ENCODE measurements around the gene KCNIP4.

The KCNIP4 gene

DNA sequence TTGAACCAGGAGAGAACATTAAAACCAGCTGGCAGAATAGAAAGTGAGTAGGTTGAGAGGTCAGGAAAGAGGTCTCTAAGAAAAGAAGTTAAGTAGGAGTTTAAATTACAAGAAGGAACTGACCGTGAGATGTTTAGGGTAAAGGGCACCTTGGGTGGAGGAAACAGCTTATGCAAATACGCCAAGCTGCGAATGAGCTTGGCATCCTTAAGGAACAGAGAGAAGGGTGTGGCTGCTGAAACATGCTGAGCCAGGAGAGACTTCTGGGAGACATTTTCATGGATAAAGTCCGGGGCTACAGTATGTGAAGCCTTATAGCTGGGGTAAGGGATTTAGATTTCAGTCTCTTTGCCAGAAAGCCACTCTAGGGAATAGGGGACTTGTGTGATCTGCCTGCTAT, 249.1 kb downstream of the KCNIP4 start:
- Histone ChIP-seq H3K36me3 (ENCODE audit: control insufficient read depth, insufficient read depth, low read length) (no peaks in the 10 kb centered on the region), H3K4me1 (ENCODE audit: control insufficient read depth, insufficient read depth, low read length) (peaks cover 7% of the 10 kb centered on the region)

DNA sequence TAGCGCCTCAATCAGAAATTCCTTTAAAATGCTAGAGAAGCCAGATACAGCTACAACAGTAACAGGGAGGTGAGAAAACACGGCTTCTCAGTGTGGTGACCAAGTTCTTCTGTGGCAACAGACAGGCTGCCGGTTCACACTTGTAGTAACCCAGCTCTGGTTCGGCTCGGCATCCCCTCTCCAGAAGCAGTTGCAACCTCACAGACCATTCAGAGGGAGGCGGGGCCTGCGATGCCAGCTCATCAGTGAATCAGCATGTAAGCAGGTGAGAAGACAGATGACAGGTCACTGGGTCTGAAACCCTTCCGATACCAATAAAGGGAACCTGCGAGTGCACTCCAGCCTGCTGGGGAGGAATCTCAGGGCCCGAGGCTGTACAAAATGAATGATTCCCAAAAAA, 251.0 kb downstream of the KCNIP4 start:
- Histone ChIP-seq H3K4me1 (ENCODE audit: control insufficient read depth, insufficient read depth, low read length) (peaks cover 7% of the 10 kb centered on the region), H3K36me3 (ENCODE audit: control insufficient read depth, insufficient read depth, low read length) (no peaks in the 10 kb centered on the region), H3K4me3 (ENCODE audit: low read depth, low read length) (peak overlapping the region; percentile 37), H3K27me3 (ENCODE audit: control insufficient read depth, insufficient read depth, low read length) (peaks cover 4% of the 10 kb centered on the region), H3K27ac (ENCODE audit: low read depth, low read length) (no peak overlapping the region), H3K9ac (ENCODE audit: low read length) (no peak overlapping the region), H3K9me3 (ENCODE audit: control insufficient read depth, insufficient read depth, low read depth, low read length) (no peaks in the 10 kb centered on the region)

More for the DNA sequence above, 249.1 kb downstream of the KCNIP4 start:
- Histone ChIP-seq H3K9me3 (ENCODE audit: control insufficient read depth, insufficient read depth, low read depth, low read length) (no peaks in the 10 kb centered on the region), H3K9ac (ENCODE audit: low read length) (no peak overlapping the region), H3K27ac (ENCODE audit: low read depth, low read length) (no peak overlapping the region), H3K4me3 (ENCODE audit: low read depth, low read length) (no peak overlapping the region), H3K27me3 (ENCODE audit: control insufficient read depth, insufficient read depth, low read length) (peaks cover 4% of the 10 kb centered on the region)

GRCh38 chr4:21695141-21695540, 253.4 kb downstream of the KCNIP4 start:
- Histone ChIP-seq H3K4me3 (ENCODE audit: low read depth, low read length) (no peak overlapping the region), H3K9me3 (ENCODE audit: control insufficient read depth, insufficient read depth, low read depth, low read length) (no peaks in the 10 kb centered on the region), H3K27ac (ENCODE audit: low read depth, low read length) (no peak overlapping the region), H3K4me1 (ENCODE audit: control insufficient read depth, insufficient read depth, low read length) (peaks cover 7% of the 10 kb centered on the region), H3K27me3 (ENCODE audit: control insufficient read depth, insufficient read depth, low read length) (peaks cover 4% of the 10 kb centered on the region), H3K9ac (ENCODE audit: low read length) (no peak overlapping the region), H3K36me3 (ENCODE audit: control insufficient read depth, insufficient read depth, low read length) (no peaks in the 10 kb centered on the region)

- Histone ChIP-seq H3K4me1 (ENCODE audit: control insufficient read depth, insufficient read depth, low read length) (no peaks in the 10 kb centered on the region; the same call in 1 of the 2 replicates), H3K27ac (ENCODE audit: low read depth, low read length) (no peak overlapping the region), H3K36me3 (ENCODE audit: control insufficient read depth, insufficient read depth, low read length) (no peaks in the 10 kb centered on the region), H3K27me3 (ENCODE audit: control insufficient read depth, insufficient read depth, low read length) (no peaks in the 10 kb centered on the region), H3K4me3 (ENCODE audit: low read depth, low read length) (no peak overlapping the region), H3K9me3 (ENCODE audit: control insufficient read depth, insufficient read depth, low read depth, low read length) (no peaks in the 10 kb centered on the region), H3K9ac (ENCODE audit: low read length) (no peak overlapping the region)
These were observed 256.3 kb downstream of the KCNIP4 start for GRCh38 chr4:21692241-21692640.

- no peak overlapping the region for H3K4me3 ChIP-seq (ENCODE audit: low read depth, low read length)
- no peaks in the 10 kb centered on the region for H3K9me3 ChIP-seq (ENCODE audit: control insufficient read depth, insufficient read depth, low read depth, low read length)
- no peaks in the 10 kb centered on the region for H3K4me1 ChIP-seq (ENCODE audit: control insufficient read depth, insufficient read depth, low read length)
- no peaks in the 10 kb centered on the region for H3K36me3 ChIP-seq (ENCODE audit: control insufficient read depth, insufficient read depth, low read length)
- H3K9ac ChIP-seq (ENCODE audit: low read length), result no peak overlapping the region
- H3K27ac ChIP-seq (ENCODE audit: low read depth, low read length), result no peak overlapping the region
- no peaks in the 10 kb centered on the region for H3K27me3 ChIP-seq (ENCODE audit: control insufficient read depth, insufficient read depth, low read length)
These were observed 259.8 kb downstream of the KCNIP4 start for GRCh38 chr4:21688596-21689265.

GRCh38 chr4:21685911-21686310, 262.7 kb downstream of the KCNIP4 start:
- H3K9me3 ChIP-seq (ENCODE audit: control insufficient read depth, insufficient read depth, low read depth, low read length), result no peaks in the 10 kb centered on the region
- H3K27me3 ChIP-seq (ENCODE audit: control insufficient read depth, insufficient read depth, low read length), result no peaks in the 10 kb centered on the region
- no peak overlapping the region for H3K4me3 ChIP-seq (ENCODE audit: low read depth, low read length)
- no peak overlapping the region for H3K27ac ChIP-seq (ENCODE audit: low read depth, low read length)
- no peaks in the 10 kb centered on the region for H3K4me1 ChIP-seq (ENCODE audit: control insufficient read depth, insufficient read depth, low read length)
- H3K36me3 ChIP-seq (ENCODE audit: control insufficient read depth, insufficient read depth, low read length), result no peaks in the 10 kb centered on the region
- no peak overlapping the region for H3K9ac ChIP-seq (ENCODE audit: low read length)

DNA sequence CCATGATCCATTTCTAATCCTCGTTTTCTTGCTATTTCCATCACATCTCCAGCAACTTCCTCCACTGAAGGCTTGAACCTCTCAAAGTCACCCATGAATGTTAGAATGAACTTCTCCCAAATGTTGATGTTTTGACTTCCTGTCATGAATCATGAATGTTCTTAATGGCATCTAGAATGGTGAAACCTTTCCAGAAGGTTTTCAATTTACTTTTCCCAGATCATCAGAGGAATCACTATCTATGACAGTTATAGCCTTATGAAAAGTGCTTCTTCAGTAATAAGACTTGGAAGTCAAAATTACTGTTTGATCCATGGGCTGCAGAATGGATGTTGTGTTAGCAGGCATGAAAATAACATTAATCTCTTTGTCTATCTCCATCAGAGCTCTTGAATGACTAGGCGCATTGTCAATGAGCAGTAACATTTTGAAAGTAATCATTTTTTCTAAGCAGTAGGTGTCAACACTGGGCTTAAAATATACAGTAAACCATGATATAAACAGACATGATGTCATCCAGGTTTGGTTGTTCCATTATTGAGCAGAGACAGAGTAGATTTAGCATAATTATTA, 268.2 kb downstream of the KCNIP4 start:
- H3K4me3 ChIP-seq (ENCODE audit: low read depth, low read length), result no peak overlapping the region
- no peak overlapping the region for H3K27ac ChIP-seq (ENCODE audit: low read depth, low read length)
- no peaks in the 10 kb centered on the region for H3K4me1 ChIP-seq (ENCODE audit: control insufficient read depth, insufficient read depth, low read length)

DNA sequence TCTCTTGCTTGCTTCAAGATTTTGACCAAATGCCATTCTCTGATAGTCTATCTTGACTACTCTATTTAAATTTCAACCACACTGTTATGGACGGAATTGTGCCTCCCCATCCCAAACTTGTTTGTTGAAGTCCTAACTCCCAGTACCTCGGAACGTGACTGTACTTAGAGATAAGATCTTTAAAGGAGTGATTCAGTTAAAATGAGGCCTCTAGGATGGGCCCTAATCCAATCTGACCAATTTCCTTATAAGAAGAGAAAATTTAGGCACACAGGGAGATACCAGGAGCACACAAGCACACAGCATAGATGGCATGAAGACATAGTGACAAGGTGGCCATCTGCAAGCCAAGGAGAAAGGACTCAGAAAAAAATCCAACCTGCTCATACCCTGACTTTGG, 269.9 kb downstream of the KCNIP4 start:
- Histone ChIP-seq H3K27ac (ENCODE audit: low read depth, low read length) (no peak overlapping the region), H3K9me3 (ENCODE audit: control insufficient read depth, insufficient read depth, low read depth, low read length) (no peaks in the 10 kb centered on the region), H3K36me3 (ENCODE audit: control insufficient read depth, insufficient read depth, low read length) (no peaks in the 10 kb centered on the region), H3K9ac (ENCODE audit: low read length) (no peak overlapping the region), H3K4me3 (ENCODE audit: low read depth, low read length) (no peak overlapping the region), H3K27me3 (ENCODE audit: control insufficient read depth, insufficient read depth, low read length) (no peaks in the 10 kb centered on the region), H3K4me1 (ENCODE audit: control insufficient read depth, insufficient read depth, low read length) (no peaks in the 10 kb centered on the region)

More for the DNA sequence above, 268.2 kb downstream of the KCNIP4 start:
- H3K36me3 ChIP-seq (ENCODE audit: control insufficient read depth, insufficient read depth, low read length), result no peaks in the 10 kb centered on the region
- no peaks in the 10 kb centered on the region for H3K27me3 ChIP-seq (ENCODE audit: control insufficient read depth, insufficient read depth, low read length)
- no peaks in the 10 kb centered on the region for H3K9me3 ChIP-seq (ENCODE audit: control insufficient read depth, insufficient read depth, low read depth, low read length)
- H3K9ac ChIP-seq (ENCODE audit: low read length), result no peak overlapping the region

DNA sequence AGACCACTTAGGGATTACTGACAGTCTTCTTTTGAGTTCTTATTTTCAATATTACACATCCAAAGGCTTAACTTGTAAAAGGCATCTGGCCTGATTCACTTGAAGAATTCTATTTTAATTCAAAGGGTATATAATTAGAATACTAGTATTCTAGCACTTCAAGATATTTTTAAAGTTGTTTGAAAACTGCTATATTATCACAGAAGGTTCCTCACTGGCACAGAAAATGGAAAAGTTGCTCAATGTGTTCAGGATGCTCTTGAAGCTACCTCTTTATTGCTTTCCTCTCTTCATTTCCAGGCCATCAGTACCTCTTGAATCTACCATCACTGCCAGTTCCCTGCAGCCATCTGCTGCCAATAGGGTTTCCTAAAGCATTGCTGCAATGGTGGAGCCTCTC, 271.4 kb downstream of the KCNIP4 start:
- Histone ChIP-seq H3K27ac (ENCODE audit: low read depth, low read length) (no peak overlapping the region), H3K4me3 (ENCODE audit: low read depth, low read length) (no peak overlapping the region), H3K9ac (ENCODE audit: low read length) (no peak overlapping the region)

DNA sequence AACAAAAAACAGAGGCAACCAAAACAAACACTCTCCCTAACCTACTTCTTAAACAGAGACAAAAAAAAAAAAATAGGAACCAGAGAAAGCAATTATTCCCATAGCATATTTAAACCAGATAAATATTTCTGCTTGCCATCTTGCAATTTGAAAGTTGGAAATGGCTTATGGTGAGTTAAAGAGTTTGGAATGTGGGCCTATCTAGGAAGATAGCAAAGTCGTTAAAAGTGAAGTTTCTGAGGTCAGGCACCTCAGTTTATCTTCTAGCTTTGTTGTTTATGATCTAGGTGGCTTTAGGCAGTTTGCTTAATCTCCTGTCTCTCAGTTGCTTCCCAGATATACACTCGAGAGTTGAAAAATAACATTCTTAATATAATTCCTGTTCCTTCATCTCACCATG, 284.2 kb downstream of the KCNIP4 start:
- Histone ChIP-seq H3K9ac (ENCODE audit: low read length) (no peak overlapping the region), H3K4me3 (ENCODE audit: low read depth, low read length) (no peak overlapping the region), H3K4me1 (ENCODE audit: control insufficient read depth, insufficient read depth, low read length) (no peaks in the 10 kb centered on the region), H3K27ac (ENCODE audit: low read depth, low read length) (no peak overlapping the region), H3K27me3 (ENCODE audit: control insufficient read depth, insufficient read depth, low read length) (no peaks in the 10 kb centered on the region), H3K9me3 (ENCODE audit: control insufficient read depth, insufficient read depth, low read depth, low read length) (no peaks in the 10 kb centered on the region), H3K36me3 (ENCODE audit: control insufficient read depth, insufficient read depth, low read length) (no peaks in the 10 kb centered on the region)

More for the DNA sequence above, 271.4 kb downstream of the KCNIP4 start:
- Histone ChIP-seq H3K27me3 (ENCODE audit: control insufficient read depth, insufficient read depth, low read length) (no peaks in the 10 kb centered on the region), H3K4me1 (ENCODE audit: control insufficient read depth, insufficient read depth, low read length) (no peaks in the 10 kb centered on the region), H3K36me3 (ENCODE audit: control insufficient read depth, insufficient read depth, low read length) (no peaks in the 10 kb centered on the region), H3K9me3 (ENCODE audit: control insufficient read depth, insufficient read depth, low read depth, low read length) (no peaks in the 10 kb centered on the region)

GRCh38 chr4:21656832-21657231, 291.7 kb downstream of the KCNIP4 start:
- no peaks in the 10 kb centered on the region for H3K9me3 ChIP-seq (ENCODE audit: control insufficient read depth, insufficient read depth, low read depth, low read length)
- no peak overlapping the region for H3K9ac ChIP-seq (ENCODE audit: low read length)
- no peaks in the 10 kb centered on the region for H3K27me3 ChIP-seq (ENCODE audit: control insufficient read depth, insufficient read depth, low read length)
- H3K36me3 ChIP-seq (ENCODE audit: control insufficient read depth, insufficient read depth, low read length), result no peaks in the 10 kb centered on the region
- H3K4me3 ChIP-seq (ENCODE audit: low read depth, low read length), result no peak overlapping the region
- 0 out of 2 replicates have a peak, but pooled peaks cover 4% of the 10 kb centered on the region for H3K4me1 ChIP-seq (ENCODE audit: control insufficient read depth, insufficient read depth, low read length)
- no peak overlapping the region for H3K27ac ChIP-seq (ENCODE audit: low read depth, low read length)
